Peyer's patch (tissue), 4 donors: ENCODE data around the gene CYBA.

Source experiments
- CTCF ChIP-seq, 6 experiments: fragments of 450-650 bp in 4 of 6; fragments of 200-600 bp in 2 of 6; sonication (generic) in 1 of 6; IDR thresholded peaks; one replicate each; pipeline ENCODE4 v1.5.1; 2017 to 2019; ENCODE audit warnings: antibody characterized with exemption in 6 of 6, mild to moderate bottlenecking in 3 of 6, moderate library complexity in 1 of 6
- POLR2A ChIP-seq, 2 donors: fragments of 450-650 bp; IDR thresholded peaks; one replicate each; pipeline ENCODE4 v1.5.1; 2017; ENCODE audit warnings: antibody characterized with exemption in 2 of 2, mild to moderate bottlenecking in 2 of 2, moderate library complexity in 2 of 2

GRCh38 chr16:88638323-88639230, 12.3 kb downstream of the CYBA start, which contains the start of gene IL17C:
- TF ChIP-seq POLR2A (IDR thresholded peaks at IDR 0.05) (no peak), CTCF (IDR thresholded peaks at IDR 0.05) (no peak)
